ENCODE results near the gene GFAP.

DNA sequence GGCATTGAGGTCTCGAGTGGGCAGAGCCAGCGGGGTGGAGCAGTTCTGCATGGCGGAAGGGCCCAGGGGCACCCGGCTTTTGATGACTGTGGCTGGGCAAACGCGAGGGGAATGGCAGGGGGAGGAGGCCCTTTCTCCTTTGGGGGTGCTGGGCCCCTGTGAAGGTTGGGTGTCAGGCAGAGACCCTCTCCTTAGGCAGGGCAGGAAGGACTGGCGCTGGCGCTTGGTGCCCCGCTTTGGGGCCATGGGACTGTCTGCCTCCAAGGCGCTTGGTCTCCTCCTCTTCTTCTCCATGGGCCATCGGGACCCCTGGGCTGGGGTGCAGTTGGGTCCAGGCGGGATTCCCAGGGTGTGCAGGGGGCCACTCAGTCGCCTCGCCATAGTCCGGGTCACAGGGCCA is 12.8 kb upstream of the GFAP start:
- TF ChIP-seq POLR2A (IDR thresholded peaks at IDR 0.05; ENCODE audit: low read depth, low read length) (no peak), TAF1 (IDR thresholded peaks at IDR 0.05; ENCODE audit: borderline replicate concordance, low read depth, low read length) (no peak)
